H1 (cell line): ENCODE measurements around the gene AQP10. TPM values are rescaled to one million over a fixed set of nuclear protein-coding genes. Genes with fewer than 3 reads are reported as not detected.

Source experiments
- CTCF ChIA-PET: fragments of 300-600 bp; sonication (Branson Sonifier 250); formaldehyde crosslinking; loops from one replicate; lab custom pipeline; 2021; ENCODE audit not compliant: partially characterized antibody; lab: Charles Lee
- POLR2A ChIA-PET: fragments of 300-600 bp; sonication (Branson Sonifier 250); formaldehyde crosslinking; loops from one replicate; lab custom pipeline; 2021; ENCODE audit warnings: inconsistent platforms; ENCODE audit not compliant: partially characterized antibody; lab: Charles Lee
- DNase-seq, 2 experiments: peaks; one replicate each; pipeline versions ENCODE4 v3.0.0 to v3.0.0-alpha.2; 2010 to 2022; ENCODE audit warnings: low spot score in 2 of 2, low read depth in 1 of 2, mixed read lengths in 1 of 2
- FAIRE-seq: peaks from 2 replicates; lab custom pipeline; 2011; peaks lifted over from hg19 to GRCh38; lab: Jason Lieb, UNC
- H2AFZ ChIP-seq: 2 replicates; pipeline ENCODE4 v1.8.1; 2012; ENCODE audit warnings: low read length, inconsistent platforms
- H2AK5ac ChIP-seq: 2 replicates; pipeline ENCODE4 v1.6.1; 2013; ENCODE audit warnings: low read depth, low read length
- H2BK120ac ChIP-seq: replicated peaks from 2 replicates; pipeline ENCODE3; 2013; ENCODE audit warnings: low read depth, low read length, inconsistent platforms
- H2BK12ac ChIP-seq: 2 replicates; pipeline ENCODE4 v1.6.1; 2013; ENCODE audit warnings: low read depth, low read length
- H2BK15ac ChIP-seq: 2 replicates; pipeline ENCODE4 v1.6.1; 2013; ENCODE audit warnings: low read length
- H2BK20ac ChIP-seq: 2 replicates; pipeline ENCODE4 v1.6.1; 2013; ENCODE audit warnings: low read length
- H2BK5ac ChIP-seq: 2 replicates; pipeline ENCODE4 v1.6.1; 2013; ENCODE audit warnings: low read depth, low read length
- H3K14ac ChIP-seq: 2 replicates; pipeline ENCODE4 v1.6.1; 2013; ENCODE audit warnings: inconsistent platforms; ENCODE audit not compliant: insufficient read length
- H3K18ac ChIP-seq: 2 replicates; pipeline ENCODE4 v1.6.1; 2013; ENCODE audit warnings: low read length; ENCODE audit errors: extremely low read depth
- H3K23ac ChIP-seq: 2 replicates; pipeline ENCODE4 v1.6.1; 2013; ENCODE audit warnings: inconsistent platforms; ENCODE audit not compliant: insufficient read length
- H3K23me2 ChIP-seq: 2 replicates; pipeline ENCODE4 v1.6.1; 2013; ENCODE audit warnings: low read depth, low read length
- H3K27ac ChIP-seq: 2 replicates; pipeline ENCODE4 v1.6.1; 2011; ENCODE audit warnings: low read depth, low read length, inconsistent platforms
- H3K27me3 ChIP-seq, 4 experiments: replicated peaks in 1 of 4; 1 replicate in 1 of 4; 2 replicates in 3 of 4; pipeline versions ENCODE4 v1.6.1 to v1.8.1; 2011 to 2013; ENCODE audit warnings: low read length in 3 of 4, mild to moderate bottlenecking in 3 of 4, inconsistent platforms in 2 of 4, mixed read lengths in 2 of 4, moderate library complexity in 1 of 4; ENCODE audit not compliant: control insufficient read depth in 3 of 4, insufficient read depth in 3 of 4; ENCODE audit errors: extremely low read depth in 1 of 4
- H3K36me3 ChIP-seq, 4 experiments: 2 replicates each; pipeline versions ENCODE4 v1.6.1 to v1.8.1; 2011 to 2013; ENCODE audit warnings: mild to moderate bottlenecking in 4 of 4, low read length in 3 of 4, moderate library complexity in 2 of 4, control low read depth in 1 of 4, inconsistent platforms in 1 of 4; ENCODE audit not compliant: insufficient read depth in 4 of 4, control insufficient read depth in 2 of 4
- H3K4ac ChIP-seq: replicated peaks from 2 replicates; pipeline ENCODE3; 2013; ENCODE audit warnings: low read length, low read depth, mixed read lengths, inconsistent platforms; ENCODE audit not compliant: insufficient read length
- H3K4me1 ChIP-seq, 4 experiments: replicated peaks in 1 of 4; 1 replicate in 1 of 4; 2 replicates in 3 of 4; pipeline versions ENCODE4 v1.6.1 to v1.8.1; 2011 to 2013; ENCODE audit warnings: low read length in 3 of 4, inconsistent platforms in 2 of 4, mixed read lengths in 1 of 4; ENCODE audit not compliant: insufficient read depth in 4 of 4, control insufficient read depth in 3 of 4
- H3K4me2 ChIP-seq, 2 experiments: 2 replicates each; pipeline versions ENCODE4 v1.6.1 to v1.8.1; 2011 to 2013; ENCODE audit warnings: low read depth in 2 of 2, low read length in 2 of 2, control low read depth in 1 of 2, inconsistent platforms in 1 of 2, mild to moderate bottlenecking in 1 of 2; ENCODE audit not compliant: insufficient read depth in 1 of 2
- H3K4me3 ChIP-seq, 4 experiments: fragments of 200-600, 300-600 bp in 1 of 4; sonication (generic), shearing (Covaris generic), sonication (Bioruptor Twin) in 1 of 4; 2 replicates each; pipeline versions ENCODE4 v1.5.1 to v1.8.1; 2011 to 2016; ENCODE audit warnings: low read length in 4 of 4, low read depth in 3 of 4, control low read depth in 2 of 4, inconsistent platforms in 2 of 4, mild to moderate bottlenecking in 2 of 4, mixed read lengths in 1 of 4, moderate library complexity in 1 of 4; ENCODE audit not compliant: insufficient read depth in 2 of 4; ENCODE audit errors: extremely low read depth in 1 of 4
- H3K56ac ChIP-seq: replicated peaks from 2 replicates; pipeline ENCODE3; 2013; ENCODE audit warnings: low read depth, mild to moderate bottlenecking, mixed read lengths, low read length, inconsistent platforms; ENCODE audit not compliant: insufficient read length
- H3K79me1 ChIP-seq: 2 replicates; pipeline ENCODE4 v1.6.1; 2013; ENCODE audit warnings: low read depth, low read length, control low read depth
- H3K79me2 ChIP-seq, 2 experiments: 2 replicates each; pipeline versions ENCODE4 v1.6.1 to v1.8.1; 2012 to 2013; ENCODE audit warnings: low read length in 2 of 2, mild to moderate bottlenecking in 2 of 2, inconsistent platforms in 1 of 2; ENCODE audit not compliant: insufficient read depth in 2 of 2, control insufficient read depth in 1 of 2
- H3K9ac ChIP-seq, 4 experiments: replicated peaks in 1 of 4; 1 replicate in 1 of 4; 2 replicates in 3 of 4; pipeline versions ENCODE4 v1.6.1 to v1.8.1; 2011 to 2013; ENCODE audit warnings: low read depth in 3 of 4, low read length in 3 of 4, control low read depth in 2 of 4, mild to moderate bottlenecking in 2 of 4, moderate library complexity in 2 of 4, inconsistent platforms in 1 of 4; ENCODE audit errors: extremely low read depth in 1 of 4
- H3K9me3 ChIP-seq, 2 experiments: 2 replicates each; pipeline versions ENCODE4 v1.6.1 to v1.8.1; 2012 to 2013; ENCODE audit warnings: mild to moderate bottlenecking in 2 of 2, moderate library complexity in 2 of 2, control low read depth in 1 of 2, inconsistent platforms in 1 of 2, low read depth in 1 of 2, low read length in 1 of 2, mixed read lengths in 1 of 2; ENCODE audit not compliant: insufficient read depth in 2 of 2
- H4K20me1 ChIP-seq, 2 experiments: replicated peaks in 1 of 2; 2 replicates each; pipeline versions ENCODE3 to v1.8.1; 2011 to 2013; ENCODE audit warnings: inconsistent platforms in 2 of 2, low read length in 2 of 2, mild to moderate bottlenecking in 1 of 2; ENCODE audit not compliant: insufficient read depth in 2 of 2, control insufficient read depth in 1 of 2
- H4K5ac ChIP-seq: 2 replicates; pipeline ENCODE4 v1.6.1; 2013; ENCODE audit warnings: low read length, low read depth, mixed read lengths, inconsistent platforms; ENCODE audit not compliant: insufficient read length
- H4K8ac ChIP-seq: 2 replicates; pipeline ENCODE4 v1.8.0; 2013; ENCODE audit warnings: mild to moderate bottlenecking, moderate library complexity, low read length, inconsistent platforms; ENCODE audit not compliant: insufficient read depth; ENCODE audit errors: extremely low read depth
- H4K91ac ChIP-seq: replicated peaks from 2 replicates; pipeline ENCODE3; 2013; ENCODE audit warnings: low read length, mixed read lengths, inconsistent platforms; ENCODE audit not compliant: insufficient read length
- EZH2 ChIP-seq: fragments of 200-600 bp; sonication (generic); IDR thresholded peaks from 2 replicates; pipeline ENCODE4 v1.7.1; 2012; ENCODE audit warnings: low read depth, mild to moderate bottlenecking, moderate library complexity, low read length, inconsistent platforms; ENCODE audit not compliant: severe bottlenecking
- HDAC2 ChIP-seq, 2 experiments: fragments of 300-600 bp in 1 of 2; sonication (generic) in 1 of 2; IDR thresholded peaks; 2 replicates each; pipeline ENCODE4 v1.6.1; 2011 to 2012; ENCODE audit warnings: low read depth in 2 of 2, low read length in 2 of 2, mild to moderate bottlenecking in 2 of 2, moderate library complexity in 2 of 2, borderline replicate concordance in 1 of 2, inconsistent platforms in 1 of 2
- KDM4A ChIP-seq: IDR thresholded peaks from one replicate; pipeline ENCODE4 v1.7.1; 2012; ENCODE audit warnings: low read depth, mild to moderate bottlenecking, moderate library complexity, low read length, inconsistent platforms; ENCODE audit not compliant: severe bottlenecking
- NRF1 ChIP-seq: IDR thresholded peaks from 2 replicates; pipeline ENCODE4 v1.6.1; 2011; ENCODE audit warnings: mild to moderate bottlenecking, low read depth, low read length, improper control_type of control experiment
- PHF8 ChIP-seq: fragments of 200-600 bp; sonication (generic); conservative IDR thresholded peaks from 2 replicates; pipeline ENCODE4 v1.7.1; 2012; ENCODE audit warnings: low read depth, mild to moderate bottlenecking, inconsistent platforms, low read length, moderate library complexity
- POU5F1 ChIP-seq: IDR thresholded peaks from 2 replicates; pipeline ENCODE4 v1.6.1; 2011; ENCODE audit warnings: low read depth, mild to moderate bottlenecking, low read length, moderate library complexity
- RAD21 ChIP-seq, 2 experiments: IDR thresholded peaks in 1 of 2; conservative IDR thresholded peaks in 1 of 2; 2 replicates each; pipeline ENCODE4 v1.6.1; 2011; ENCODE audit warnings: low read depth in 2 of 2, low read length in 2 of 2, improper control_type of control experiment in 1 of 2, inconsistent platforms in 1 of 2, mild to moderate bottlenecking in 1 of 2, moderate library complexity in 1 of 2
- WGBS, 2 experiments: shearing (Covaris generic) in 1 of 2; methylation state at CpG; one replicate each; pipeline versions ENCODE4 v1.1.6 to v1.1.7; 2013 to 2015; ENCODE audit warnings: low lambda C conversion rate in 2 of 2, mixed read lengths in 2 of 2, inconsistent platforms in 1 of 2, low coverage in 1 of 2, missing lambda C conversion rate in 1 of 2; ENCODE audit not compliant: insufficient replicate concordance in 2 of 2, insufficient coverage in 1 of 2, insufficient read length in 1 of 2; ENCODE audit errors: extremely low coverage in 1 of 2, missing lambda C conversion rate in 1 of 2; 5-methylcytosine and 5-hydroxymethylcytosine counted together
- polyA plus RNA-seq, 7 experiments: library from polyadenylated mRNA; depleted of rRNA in 3 of 7; stranded (reverse) in 5 of 7; unstranded in 2 of 7; fragments of >200 nt in 5 of 7; fragments of 200-250 nt in 2 of 7; gene quantifications; 1 replicate in 5 of 7; 2 replicates in 1 of 7; 4 replicates in 1 of 7; pipeline versions ENCODE4 v1.2.1 to v1.2.3, GENCODE V29; 2011 to 2013; ENCODE audit warnings: missing spikeins in 2 of 7, mixed read lengths in 2 of 7
- total RNA-seq: library from RNA; stranded (reverse); fragmentation: NEBNext Ultra II Directional; extraction: Animal tissue kit (Norgen Biotek cat#: 25700); gene quantifications from 2 replicates; pipeline ENCODE4 v1.2.1, GENCODE V29; 2021
- TF ChIP-seq, protein P1 (sequence below): IDR thresholded peaks from 2 replicates; pipeline ENCODE4 v1.6.1; 2012; ENCODE audit warnings: inconsistent platforms

AQP10 gene
- total and polyA plus RNA-seq, 2 of the 8 experiments (the other 6 are each of a cell fraction or from before 2014, with no cell fraction given): not detected

DNA sequence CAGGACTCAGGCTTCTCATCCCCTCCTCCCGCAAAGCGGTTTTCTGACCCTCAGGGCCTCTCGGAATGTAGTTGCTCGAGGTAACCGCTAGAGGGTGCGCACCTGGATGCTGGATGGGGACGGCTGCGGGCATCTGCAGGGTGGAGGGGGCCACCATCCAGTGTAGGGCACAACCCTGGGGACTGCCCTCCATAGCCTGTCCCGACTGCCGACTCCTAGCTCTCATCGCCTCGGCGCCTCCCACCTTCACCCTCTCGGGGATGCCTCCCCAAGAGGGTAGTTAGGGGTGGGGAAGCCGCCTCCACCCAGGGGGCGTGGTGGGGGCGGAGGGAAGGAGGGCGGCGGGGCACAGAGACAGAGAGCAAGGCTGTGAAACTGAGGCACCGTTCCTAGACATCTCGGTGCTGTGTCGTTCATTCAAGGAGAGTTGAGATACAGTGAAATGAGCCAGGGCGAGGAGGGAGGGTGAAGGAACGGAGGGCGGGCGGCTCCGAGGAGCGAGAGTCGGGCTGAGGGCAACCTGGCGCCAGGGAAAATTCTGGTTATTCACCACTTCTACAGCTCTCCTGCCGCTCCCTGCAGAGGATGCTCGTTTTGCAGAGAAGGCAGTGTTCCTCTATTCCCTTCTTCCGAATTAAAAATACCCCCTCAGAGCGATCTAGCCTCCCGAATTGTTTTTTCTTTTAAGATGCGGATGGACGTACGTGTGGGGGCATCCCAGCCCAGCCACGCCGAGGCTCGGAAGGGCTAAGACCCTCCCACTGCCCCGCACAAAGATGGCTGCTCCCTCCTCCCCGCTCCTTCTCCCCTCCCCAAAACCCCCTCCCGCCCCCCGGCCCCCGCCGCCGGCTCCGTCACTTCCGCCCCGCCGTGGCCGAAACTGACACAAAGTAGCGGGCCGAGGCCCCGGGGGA lies 4.0 kb downstream of the AQP10 start, which contains the start of gene ATP8B2:
ATP8B2 (plus strand) TSS at position 857 of the 914 bp plus-strand sequence. CDS start 2,617 bp downstream, outside the sequence.
- POLR2A ChIA-PET: interaction anchor here (1.0 to 2.9 kb wide), 7 partner anchors 10 to 334 kb away, joined by 3 to 11 read pairs (median 5); partner anchors contain the start of genes HAX1, RPS27 and UBAP2L
- H2BK20ac ChIP-seq: no peak within 1 kb of the TSS
- H3K9ac ChIP-seq: peak within 1 kb of the TSS; percentile 58 to 72 (median 66)
- peaks cover 0 to 14% of the 10 kb centered on the region in 2 experiments; a peak in 2 of 4 replicates for H3K79me2 ChIP-seq
- peak within 1 kb of the TSS; percentile 44 for H4K91ac ChIP-seq
- peak within 1 kb of the TSS; percentile 70 for H4K5ac ChIP-seq
- peak within 1 kb of the TSS; percentile 81; the same call in 1 of the 2 replicates for H4K8ac ChIP-seq
- peak within 1 kb of the TSS; percentile 97 for H2AFZ ChIP-seq
- H3K27ac ChIP-seq: peak within 1 kb of the TSS; percentile 35; the same call in 1 of the 2 replicates
- H3K18ac ChIP-seq: peak within 1 kb of the TSS; percentile 62
- H3K27me3 ChIP-seq: no peaks in the 10 kb centered on the region
- WGBS, 2 experiments: 4% methylated on average over 31 of the region's 56 CpGs; no CpG with 5 or more reads in 1 of the 2 experiments
- H3K36me3 ChIP-seq: no peaks in the 10 kb centered on the region
- no peak within 1 kb of the TSS for H2AK5ac ChIP-seq
- H2BK120ac ChIP-seq: no peak within 1 kb of the TSS
- no peaks in the 10 kb centered on the region for H3K9me3 ChIP-seq
- peak within 1 kb of the TSS; percentile 94 for H2BK5ac ChIP-seq
- H3K4me2 ChIP-seq: peak within 1 kb of the TSS; percentile 86 to 88
- no peak within 1 kb of the TSS for H3K23ac ChIP-seq
- peaks cover 23 to 25% (median 23%) of the 10 kb centered on the region in 4 experiments for H3K4me1 ChIP-seq
- DNase-seq (peak; percentile 54 to 93), FAIRE-seq (no peak)
- peaks cover 22% of the 10 kb centered on the region for H3K23me2 ChIP-seq
- peaks cover 10% of the 10 kb centered on the region; the same call in 1 of the 2 replicates for H3K79me1 ChIP-seq
- peaks cover 3 to 7% of the 10 kb centered on the region in 2 experiments for H4K20me1 ChIP-seq
- H3K4ac ChIP-seq: no peak within 1 kb of the TSS
- 0 out of 2 replicates have a peak within 1 kb of the TSS, but pooled peaks have one; percentile 35 for H2BK12ac ChIP-seq
- H3K56ac ChIP-seq: peak within 1 kb of the TSS; percentile 13
- CTCF ChIA-PET: interaction anchor here (0.6 to 21.7 kb wide), 14 partner anchors 12 to 250 kb away, joined by 3 to 507 read pairs (median 4); partner anchors contain the start of gene HAX1
- no peak within 1 kb of the TSS for H3K14ac ChIP-seq
- peak within 1 kb of the TSS; percentile 66 to 89 (median 86) for H3K4me3 ChIP-seq
- no peak within 1 kb of the TSS; the same call in 1 of the 2 replicates for H2BK15ac ChIP-seq
- TF ChIP-seq EZH2: no peak
- TF ChIP-seq, protein P1, sequence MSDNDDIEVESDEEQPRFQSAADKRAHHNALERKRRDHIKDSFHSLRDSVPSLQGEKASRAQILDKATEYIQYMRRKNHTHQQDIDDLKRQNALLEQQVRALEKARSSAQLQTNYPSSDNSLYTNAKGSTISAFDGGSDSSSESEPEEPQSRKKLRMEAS: peak; percentile 33; the same call in 1 of the 2 replicates
- peak; percentile 41; the same call in 1 of the 2 replicates for TF ChIP-seq PHF8
- 0 out of 4 replicates have a peak, but pooled peaks of 1 of the 2 experiments have one; percentile 30 for TF ChIP-seq HDAC2 (IDR thresholded peaks at IDR 0.05; ENCODE audit: borderline replicate concordance in 1 of 2, low read depth in 2 of 2, low read length in 2 of 2)
- no peak for TF ChIP-seq NRF1
- no peak for TF ChIP-seq POU5F1
- peak; percentile 21 for TF ChIP-seq KDM4A
- peak; percentile 43 to 51; a peak in 3 of 4 replicates for TF ChIP-seq RAD21 (IDR thresholded peaks at IDR 0.05 in 1 of 2, conservative IDR thresholded peaks at IDR 0.05 in 1 of 2; ENCODE audit: low read depth in 2 of 2, low read length in 2 of 2)
